ENCODE data around the gene HSD11B1L. TPM values are rescaled to one million over a fixed set of nuclear protein-coding genes. Genes with fewer than 3 reads are reported as not detected.

Gene HSD11B1L
- total and polyA plus RNA-seq, 4 donors, result 3.9 to 12.0 (median 7.1) TPM

- ATAC-seq (ENCODE audit: low FRiP score), result no peak
- no peak overlapping the region for H3K4me3 ChIP-seq (ENCODE audit: low read length in 2 of 2)
- no peak for DNase-seq
- peaks cover 6 to 7% of the 10 kb centered on the region in 2 donors for H3K36me3 ChIP-seq (ENCODE audit: control insufficient read depth in 1 of 2, insufficient read depth in 2 of 2, low read length in 1 of 2)
- H3K4me1 ChIP-seq (ENCODE audit: control insufficient read depth in 1 of 2, insufficient read depth in 2 of 2, low read length in 2 of 2), result no peaks in the 10 kb centered on the region
- no peaks in the 10 kb centered on the region for H3K27me3 ChIP-seq (ENCODE audit: control insufficient read depth in 1 of 2, insufficient read depth in 2 of 2, low read length in 1 of 2)
- WGBS, 2 donors, result 81 to 84% methylated on average over 4 of the region's 4 CpGs
- intact Hi-C loops (cut with DNase I), result no loop called here
- H3K9me3 ChIP-seq (ENCODE audit: control insufficient read depth, low read length), result no peaks in the 10 kb centered on the region
- H3K27ac ChIP-seq (ENCODE audit: low read depth in 1 of 2, low read length in 2 of 2), result no peak overlapping the region
Measured at GRCh38 chr19:5643060-5643459, 37.8 kb upstream of the HSD11B1L start.

DNA sequence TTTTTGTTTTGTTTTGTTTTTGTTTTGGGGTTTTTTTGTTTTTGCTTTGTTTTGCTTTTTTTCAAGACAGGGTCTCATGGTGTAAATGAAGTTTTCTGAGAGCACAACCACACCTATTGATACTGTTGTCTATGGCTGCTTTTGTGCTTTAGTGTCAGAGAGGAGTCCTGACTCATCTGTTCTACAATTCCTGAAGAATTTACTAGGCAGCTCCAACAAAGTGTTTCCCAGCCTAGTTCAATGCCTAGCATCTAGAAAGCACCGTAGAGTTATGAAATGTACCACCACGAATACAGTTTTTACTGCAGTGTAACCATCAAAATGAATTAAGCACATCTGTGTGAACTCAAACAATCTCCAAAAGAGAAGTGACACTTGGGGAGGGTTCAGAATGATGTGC is 36.8 kb upstream of the HSD11B1L start:
- H3K27me3 ChIP-seq (ENCODE audit: control insufficient read depth in 1 of 2, insufficient read depth in 2 of 2, low read length in 1 of 2), result no peaks in the 10 kb centered on the region
- intact Hi-C loops (cut with DNase I), result no loop called here
- H3K27ac ChIP-seq (ENCODE audit: low read depth in 1 of 2, low read length in 2 of 2), result no peak overlapping the region
- H3K9me3 ChIP-seq (ENCODE audit: control insufficient read depth, low read length), result no peaks in the 10 kb centered on the region
- H3K4me3 ChIP-seq (ENCODE audit: low read length in 2 of 2), result no peak overlapping the region
- DNase-seq, result no peak
- no peaks in the 10 kb centered on the region for H3K4me1 ChIP-seq (ENCODE audit: control insufficient read depth in 1 of 2, insufficient read depth in 2 of 2, low read length in 2 of 2)
- peaks cover 7% of the 10 kb centered on the region in 2 donors for H3K36me3 ChIP-seq (ENCODE audit: control insufficient read depth in 1 of 2, insufficient read depth in 2 of 2, low read length in 1 of 2)
- WGBS, 2 donors, result 85 to 89% methylated on average over 2 of the region's 2 CpGs
- ATAC-seq (ENCODE audit: low FRiP score), result no peak

GRCh38 chr19:5645409-5645808 is 35.4 kb upstream of the HSD11B1L start:
- H3K4me3 ChIP-seq (ENCODE audit: low read length in 2 of 2), result no peak overlapping the region
- H3K36me3 ChIP-seq (ENCODE audit: control insufficient read depth in 1 of 2, insufficient read depth in 2 of 2, low read length in 1 of 2), result peaks cover 7% of the 10 kb centered on the region in 2 donors
- H3K4me1 ChIP-seq (ENCODE audit: control insufficient read depth in 1 of 2, insufficient read depth in 2 of 2, low read length in 2 of 2), result no peaks in the 10 kb centered on the region
- ATAC-seq (ENCODE audit: low FRiP score) (no peak), DNase-seq (peak in 1 of 2 donors; percentile 33)
- 89 to 91% methylated on average over 5 of the region's 5 CpGs for WGBS, 2 donors
- no peaks in the 10 kb centered on the region for H3K9me3 ChIP-seq (ENCODE audit: control insufficient read depth, low read length)
- intact Hi-C loops (cut with DNase I), result no loop called here
- H3K27me3 ChIP-seq (ENCODE audit: control insufficient read depth in 1 of 2, insufficient read depth in 2 of 2, low read length in 1 of 2), result no peaks in the 10 kb centered on the region
- no peak overlapping the region for H3K27ac ChIP-seq (ENCODE audit: low read depth in 1 of 2, low read length in 2 of 2)

DNA sequence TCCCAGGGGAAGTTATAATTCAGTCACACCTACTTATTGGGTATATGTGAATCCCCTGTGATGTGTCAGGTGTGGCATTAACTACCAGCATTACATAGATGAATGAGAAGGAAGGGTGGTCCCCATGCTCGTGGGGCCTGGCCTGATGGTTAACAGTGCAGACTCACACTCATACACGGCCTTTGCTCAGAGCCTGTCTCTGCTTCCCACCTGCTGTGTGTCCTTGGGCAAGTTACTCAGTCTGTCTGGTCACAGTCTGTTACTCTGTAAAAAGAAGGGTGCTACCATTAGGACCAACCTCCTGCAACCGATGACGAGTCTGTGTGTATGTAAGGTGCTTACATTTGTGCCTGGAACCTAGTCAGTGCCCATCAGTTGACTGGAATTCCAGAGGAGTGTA is 34.1 kb upstream of the HSD11B1L start:
- no peak for ATAC-seq (ENCODE audit: low FRiP score)
- Histone ChIP-seq H3K4me1 (ENCODE audit: control insufficient read depth in 1 of 2, insufficient read depth in 2 of 2, low read length in 2 of 2) (no peaks in the 10 kb centered on the region), H3K27me3 (ENCODE audit: control insufficient read depth in 1 of 2, insufficient read depth in 2 of 2, low read length in 1 of 2) (no peaks in the 10 kb centered on the region), H3K36me3 (ENCODE audit: control insufficient read depth in 1 of 2, insufficient read depth in 2 of 2, low read length in 1 of 2) (peaks cover 7% of the 10 kb centered on the region in 2 donors), H3K4me3 (ENCODE audit: low read length in 2 of 2) (no peak overlapping the region), H3K27ac (ENCODE audit: low read depth in 1 of 2, low read length in 2 of 2) (no peak overlapping the region), H3K9me3 (ENCODE audit: control insufficient read depth, low read length) (no peaks in the 10 kb centered on the region)
- WGBS, 2 donors, result 86 to 92% methylated on average over 4 of the region's 4 CpGs
- intact Hi-C loops (cut with DNase I), result no loop called here
- no peak for DNase-seq

DNA sequence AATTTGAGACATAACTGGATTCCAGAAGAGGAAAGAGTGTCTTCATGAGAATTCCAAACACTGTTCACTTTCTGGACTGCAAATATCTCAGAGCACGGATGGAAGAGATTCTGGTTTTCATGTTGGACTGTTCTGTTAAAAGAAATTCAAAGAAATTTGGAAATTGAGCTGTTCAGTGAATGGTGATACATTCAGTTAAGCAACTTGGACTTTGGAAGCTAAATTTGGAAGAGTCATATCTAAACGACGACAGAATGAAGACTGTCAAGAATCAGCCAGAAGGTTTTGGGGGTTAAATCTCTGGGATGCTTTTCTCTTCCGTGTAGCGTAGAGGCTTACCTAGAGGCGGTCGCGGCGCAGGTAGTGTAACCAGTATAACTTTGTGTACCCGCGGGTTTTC is 32.4 kb upstream of the HSD11B1L start:
- peaks cover 7% of the 10 kb centered on the region in 2 donors for H3K36me3 ChIP-seq (ENCODE audit: control insufficient read depth in 1 of 2, insufficient read depth in 2 of 2, low read length in 1 of 2)
- intact Hi-C loops (cut with DNase I), result no loop called here
- H3K4me1 ChIP-seq (ENCODE audit: control insufficient read depth in 1 of 2, insufficient read depth in 2 of 2, low read length in 2 of 2), result no peaks in the 10 kb centered on the region
- H3K27ac ChIP-seq (ENCODE audit: low read depth in 1 of 2, low read length in 2 of 2), result no peak overlapping the region
- 92% methylated on average over 11 of the region's 11 CpGs for WGBS, 2 donors
- DNase-seq (no peak), ATAC-seq (ENCODE audit: low FRiP score) (no peak)
- H3K4me3 ChIP-seq (ENCODE audit: low read length in 2 of 2), result no peak overlapping the region
- no peaks in the 10 kb centered on the region for H3K27me3 ChIP-seq (ENCODE audit: control insufficient read depth in 1 of 2, insufficient read depth in 2 of 2, low read length in 1 of 2)
- H3K9me3 ChIP-seq (ENCODE audit: control insufficient read depth, low read length), result no peaks in the 10 kb centered on the region

GRCh38 chr19:5651361-5651760 is 29.5 kb upstream of the HSD11B1L start:
- Histone ChIP-seq H3K4me3 (ENCODE audit: low read length in 2 of 2) (no peak overlapping the region), H3K4me1 (ENCODE audit: control insufficient read depth in 1 of 2, insufficient read depth in 2 of 2, low read length in 2 of 2) (no peaks in the 10 kb centered on the region), H3K27me3 (ENCODE audit: control insufficient read depth in 1 of 2, insufficient read depth in 2 of 2, low read length in 1 of 2) (no peaks in the 10 kb centered on the region), H3K9me3 (ENCODE audit: control insufficient read depth, low read length) (no peaks in the 10 kb centered on the region), H3K27ac (ENCODE audit: low read depth in 1 of 2, low read length in 2 of 2) (no peak overlapping the region), H3K36me3 (ENCODE audit: control insufficient read depth in 1 of 2, insufficient read depth in 2 of 2, low read length in 1 of 2) (peaks cover 2 to 6% of the 10 kb centered on the region in 2 donors)
- 90 to 92% methylated on average over 5 of the region's 5 CpGs for WGBS, 2 donors
- no peak for DNase-seq
- no peak for ATAC-seq (ENCODE audit: low FRiP score)
- intact Hi-C loops (cut with DNase I), result no loop called here

DNA sequence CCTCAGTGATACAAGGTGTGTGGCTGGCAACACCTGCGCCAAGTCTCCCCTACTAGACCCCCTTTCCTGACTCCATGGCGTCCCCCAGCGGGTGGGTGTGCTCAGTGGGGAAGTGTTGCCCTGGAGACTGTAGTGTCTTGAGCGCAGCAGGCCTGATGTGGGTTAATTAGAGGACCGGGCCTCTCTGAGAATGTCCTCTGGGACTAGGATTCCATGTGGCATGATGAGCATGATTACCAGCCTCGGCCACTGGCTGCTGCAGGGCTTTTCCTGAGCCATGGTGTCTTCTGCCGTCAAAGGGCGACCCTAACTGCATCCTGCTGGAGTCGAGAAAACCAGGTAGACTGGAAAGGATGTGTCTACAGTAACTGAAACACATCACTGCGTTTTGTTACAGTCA is 28.6 kb upstream of the HSD11B1L start:
- H3K4me1 ChIP-seq (ENCODE audit: control insufficient read depth in 1 of 2, insufficient read depth in 2 of 2, low read length in 2 of 2), result no peaks in the 10 kb centered on the region
- WGBS, 2 donors, result 88 to 90% methylated on average over 10 of the region's 10 CpGs
- DNase-seq, result no peak
- H3K4me3 ChIP-seq (ENCODE audit: low read length in 2 of 2), result no peak overlapping the region
- intact Hi-C loops (cut with DNase I), result no loop called here
- H3K36me3 ChIP-seq (ENCODE audit: control insufficient read depth in 1 of 2, insufficient read depth in 2 of 2, low read length in 1 of 2), result peaks cover 2 to 4% of the 10 kb centered on the region in 2 donors
- no peak for ATAC-seq (ENCODE audit: low FRiP score)
- no peak overlapping the region for H3K27ac ChIP-seq (ENCODE audit: low read depth in 1 of 2, low read length in 2 of 2)
- no peaks in the 10 kb centered on the region for H3K9me3 ChIP-seq (ENCODE audit: control insufficient read depth, low read length)
- no peaks in the 10 kb centered on the region for H3K27me3 ChIP-seq (ENCODE audit: control insufficient read depth in 1 of 2, insufficient read depth in 2 of 2, low read length in 1 of 2)

DNA sequence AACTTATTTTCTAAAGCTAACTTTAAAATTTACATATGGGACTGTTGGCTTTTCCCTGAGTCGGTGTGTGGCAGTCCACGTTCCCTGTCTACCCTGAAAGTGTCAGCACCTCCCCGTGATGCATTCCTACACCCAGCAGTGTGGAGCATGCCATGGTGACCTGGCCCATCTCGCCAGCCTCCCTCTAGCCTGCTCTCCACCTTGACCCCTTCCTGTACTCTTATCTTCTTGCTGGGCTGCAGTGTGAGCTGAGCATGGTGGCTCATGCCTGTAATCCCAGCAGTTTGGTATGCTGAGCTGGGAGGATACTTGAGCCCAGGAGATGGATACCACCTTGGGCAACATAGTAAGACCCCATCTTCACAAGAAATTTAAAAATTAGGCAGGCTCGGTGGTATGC is 25.9 kb upstream of the HSD11B1L start:
- Histone ChIP-seq H3K9me3 (ENCODE audit: control insufficient read depth, low read length) (no peaks in the 10 kb centered on the region), H3K36me3 (ENCODE audit: control insufficient read depth in 1 of 2, insufficient read depth in 2 of 2, low read length in 1 of 2) (peaks cover 5 to 7% of the 10 kb centered on the region in 2 donors), H3K27me3 (ENCODE audit: control insufficient read depth in 1 of 2, insufficient read depth in 2 of 2, low read length in 1 of 2) (no peaks in the 10 kb centered on the region), H3K4me3 (ENCODE audit: low read length in 2 of 2) (no peak overlapping the region), H3K4me1 (ENCODE audit: control insufficient read depth in 1 of 2, insufficient read depth in 2 of 2, low read length in 2 of 2) (no peaks in the 10 kb centered on the region), H3K27ac (ENCODE audit: low read depth in 1 of 2, low read length in 2 of 2) (no peak overlapping the region)
- DNase-seq (no peak), ATAC-seq (ENCODE audit: low FRiP score) (no peak)
- intact Hi-C loops (cut with DNase I), result no loop called here
- 90% methylated on average over 5 of the region's 5 CpGs for WGBS, 2 donors

- Histone ChIP-seq H3K4me3 (ENCODE audit: low read length in 2 of 2) (no peak overlapping the region), H3K9me3 (ENCODE audit: control insufficient read depth, low read length) (no peaks in the 10 kb centered on the region), H3K4me1 (ENCODE audit: control insufficient read depth in 1 of 2, insufficient read depth in 2 of 2, low read length in 2 of 2) (no peaks in the 10 kb centered on the region), H3K27me3 (ENCODE audit: control insufficient read depth in 1 of 2, insufficient read depth in 2 of 2, low read length in 1 of 2) (no peaks in the 10 kb centered on the region), H3K36me3 (ENCODE audit: control insufficient read depth in 1 of 2, insufficient read depth in 2 of 2, low read length in 1 of 2) (peaks cover 5 to 7% of the 10 kb centered on the region in 2 donors), H3K27ac (ENCODE audit: low read depth in 1 of 2, low read length in 2 of 2) (no peak overlapping the region)
- 74 to 80% methylated on average over 5 of the region's 5 CpGs for WGBS, 2 donors
- intact Hi-C loops (cut with DNase I), result no loop called here
- no peak for DNase-seq
- no peak for ATAC-seq (ENCODE audit: low FRiP score)
Measured at GRCh38 chr19:5655412-5655811, 25.4 kb upstream of the HSD11B1L start.

Data from aorta (tissue), 5 donors.